GM18526 (cell line): ENCODE results near the gene RNF144B.

Experiments
- POLR2A ChIP-seq: IDR thresholded peaks from 3 replicates; pipeline ENCODE4 v1.6.1; 2011; ENCODE audit not compliant: insufficient read length; ENCODE audit errors: extremely low read depth

The RNF144B gene

DNA sequence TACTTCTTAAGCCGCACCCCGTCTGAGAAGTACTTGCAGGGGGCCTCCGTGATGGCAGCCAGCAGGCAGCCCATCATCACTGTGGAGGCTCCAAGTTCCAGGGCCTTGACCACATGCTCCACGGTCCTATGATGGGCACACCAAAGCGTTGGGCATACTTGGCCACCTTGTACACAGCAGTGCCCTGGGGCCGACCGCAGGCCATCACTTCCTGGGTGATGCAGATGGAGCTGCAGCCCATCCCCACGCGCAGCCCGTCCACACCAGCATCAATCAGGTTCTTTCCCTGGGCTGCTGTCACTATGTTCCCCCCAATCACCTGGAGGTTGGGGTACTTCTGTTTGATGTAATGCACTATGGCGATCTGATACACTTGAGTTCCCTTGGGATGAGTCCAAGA is 19.8 kb upstream of the RNF144B start:
- no peak for TF ChIP-seq POLR2A

DNA sequence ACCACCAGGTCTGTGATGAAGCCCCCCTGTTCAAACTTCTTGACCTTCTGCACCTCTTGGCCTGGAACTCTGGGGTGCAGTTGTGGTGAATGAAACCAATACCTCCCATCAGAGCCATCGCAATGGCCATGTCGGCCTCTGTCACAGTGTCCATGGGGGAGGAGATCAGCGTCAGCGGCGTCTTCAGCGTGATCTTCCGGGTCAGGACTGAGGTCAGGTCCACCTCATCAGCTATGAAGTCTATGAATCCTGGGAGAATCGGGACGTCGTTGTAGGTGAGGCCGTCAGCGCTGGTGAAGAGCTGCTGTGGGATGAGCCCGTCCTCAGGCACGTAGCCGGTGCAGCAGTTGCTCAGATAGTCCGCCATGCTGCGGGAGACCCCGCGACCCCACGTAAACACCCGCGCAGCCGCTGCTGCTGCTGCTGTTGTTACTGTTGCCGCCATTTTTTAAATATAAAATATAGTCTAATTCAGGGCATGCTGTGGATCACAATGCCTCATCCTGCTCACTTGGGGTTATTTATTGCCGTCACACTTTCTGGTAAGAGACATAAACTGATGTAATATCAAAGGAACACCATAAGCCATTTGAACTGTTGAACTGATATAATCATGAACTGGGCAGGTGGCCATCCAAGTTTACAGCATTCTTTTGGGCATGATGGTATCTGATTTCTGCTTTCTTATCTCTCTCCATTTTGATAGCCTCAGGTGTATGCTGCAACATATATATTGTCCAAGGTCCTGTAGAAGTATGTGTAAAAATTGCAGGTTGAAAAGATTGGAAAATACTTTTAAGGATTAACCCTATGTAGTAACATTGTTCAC is 18.7 kb upstream of the RNF144B start:
- no peak for TF ChIP-seq POLR2A

DNA sequence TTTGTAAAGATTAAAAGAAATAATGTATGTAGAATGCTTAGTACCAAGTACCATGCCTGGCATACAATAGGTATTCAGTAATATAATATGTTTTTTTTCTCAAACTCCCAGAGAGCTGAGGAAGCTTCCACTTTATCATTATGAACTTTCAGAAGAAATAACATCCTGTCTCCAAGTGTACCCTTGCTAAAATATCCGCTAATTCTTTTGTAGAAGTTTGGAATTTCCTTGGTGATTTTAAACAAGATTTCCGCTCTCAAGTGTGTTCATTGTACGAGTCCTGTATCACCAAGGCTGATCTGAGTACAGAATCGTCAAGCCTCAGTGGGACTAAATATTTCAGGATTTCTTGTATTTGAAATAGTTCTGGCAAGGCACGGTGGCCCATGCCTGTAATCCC is 16.1 kb upstream of the RNF144B start:
- TF ChIP-seq POLR2A = no peak

- TF ChIP-seq POLR2A = no peak
Observed at GRCh38 chr6:18371656-18372055, 15.5 kb upstream of the RNF144B start.

GRCh38 chr6:18380158-18380836 is 6.9 kb upstream of the RNF144B start:
- TF ChIP-seq POLR2A = no peak

DNA sequence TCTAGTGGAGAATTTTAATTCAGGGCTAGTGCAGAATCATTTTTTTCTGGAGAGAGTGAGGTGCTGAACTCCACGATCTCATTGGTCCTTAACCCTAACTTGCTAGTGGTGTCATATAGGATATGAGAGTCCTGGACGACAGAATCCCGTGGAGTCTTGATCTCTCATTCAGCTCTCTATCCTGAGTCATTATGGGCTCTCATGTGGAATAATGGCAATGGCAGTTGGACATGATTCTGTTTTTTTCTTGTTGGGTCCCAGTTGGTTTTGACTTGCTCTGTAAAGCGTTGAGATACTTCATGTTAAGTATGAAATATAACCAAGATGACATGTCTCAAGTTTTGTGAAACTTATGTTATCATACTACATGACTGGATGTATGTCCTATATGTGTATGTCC is 6.3 kb upstream of the RNF144B start:
- TF ChIP-seq POLR2A = no peak

- TF ChIP-seq POLR2A = no peak
Observed at GRCh38 chr6:18383441-18383840, 3.7 kb upstream of the RNF144B start.

DNA sequence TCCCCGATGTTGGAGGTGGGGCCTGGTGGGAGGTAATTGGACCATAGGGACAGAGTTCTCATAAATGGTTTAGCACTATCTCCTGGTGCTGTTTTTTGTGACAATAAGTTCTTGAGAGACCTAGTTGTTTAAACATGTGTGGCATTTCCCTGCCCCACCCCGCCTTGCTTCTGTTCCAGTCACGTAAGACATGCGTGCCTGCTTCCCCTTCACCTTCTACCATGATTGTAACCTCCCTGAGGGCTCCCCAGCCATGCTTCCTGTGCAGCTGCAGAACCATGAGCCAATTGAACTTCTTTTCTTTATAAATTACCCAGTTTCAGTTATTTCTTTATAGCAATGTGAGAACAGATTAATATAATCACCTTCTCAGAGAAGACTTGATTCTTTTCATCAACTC is 2.5 kb upstream of the RNF144B start:
- no peak for TF ChIP-seq POLR2A

- no peak for TF ChIP-seq POLR2A
Observed at GRCh38 chr6:18386298-18386976, 713 bp upstream of the RNF144B start.

DNA sequence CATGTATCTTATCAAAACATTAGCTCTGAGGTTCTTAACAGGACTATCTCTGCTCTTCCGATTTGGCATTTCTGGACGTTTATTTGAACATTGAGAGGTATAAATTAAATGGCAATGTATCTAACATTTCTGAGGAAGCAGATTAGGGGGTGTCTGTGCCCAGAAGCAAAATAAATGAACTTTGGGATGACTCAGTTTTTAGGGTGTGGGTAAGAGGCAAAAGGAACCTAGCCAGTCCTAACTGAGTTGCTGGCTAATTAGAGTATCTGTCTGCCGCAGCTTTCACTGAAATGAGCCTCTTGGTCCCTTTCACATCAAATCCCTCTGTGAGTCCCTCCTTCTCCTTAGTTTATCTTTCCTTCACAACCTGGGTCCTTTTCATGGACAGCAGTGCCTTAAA is 1.1 kb downstream of the RNF144B start:
- TF ChIP-seq POLR2A = no peak

DNA sequence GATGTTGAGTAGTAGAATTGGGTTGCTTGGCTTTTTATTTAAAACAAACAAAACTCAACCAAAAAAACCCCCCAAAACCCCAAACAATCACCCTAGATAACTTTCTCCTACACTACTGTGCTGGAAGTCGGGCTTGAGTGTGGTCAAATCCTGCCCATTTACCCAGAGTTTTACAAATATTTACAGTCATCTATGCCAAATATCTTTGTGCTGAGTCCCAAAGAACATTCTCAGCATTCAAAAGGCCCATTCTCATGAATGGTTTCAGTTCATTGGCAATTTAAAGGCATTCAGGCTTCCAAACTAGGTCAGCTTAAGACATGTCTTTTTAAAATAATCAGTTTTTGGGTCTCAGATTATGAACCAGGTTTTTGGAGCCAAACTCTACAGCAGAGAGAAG is 1.8 kb downstream of the RNF144B start:
- TF ChIP-seq POLR2A = no peak

- TF ChIP-seq POLR2A = no peak
Observed at GRCh38 chr6:18389479-18389878, 2.3 kb downstream of the RNF144B start.

DNA sequence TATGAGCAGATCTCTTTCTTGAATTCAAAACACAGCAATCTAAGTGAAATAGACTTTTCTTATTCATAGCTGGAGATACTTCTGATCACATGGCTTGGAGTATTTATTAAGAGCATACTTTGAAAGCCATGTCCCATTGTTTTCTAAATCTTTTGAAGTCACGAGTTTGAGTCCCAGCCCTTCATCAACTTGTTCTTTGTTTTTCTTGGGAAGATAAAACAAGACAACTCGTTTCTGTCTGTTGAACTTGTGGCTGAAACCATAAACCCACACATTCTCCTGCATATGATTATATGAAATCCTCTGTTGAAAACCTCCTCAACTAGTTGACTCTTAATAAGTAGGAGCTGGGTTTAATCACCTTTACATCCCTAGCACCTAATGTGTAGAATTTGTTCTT is 3.3 kb downstream of the RNF144B start:
- TF ChIP-seq POLR2A = no peak

- no peak for TF ChIP-seq POLR2A
Observed at GRCh38 chr6:18391023-18391422, 3.9 kb downstream of the RNF144B start.

GRCh38 chr6:18392346-18392877 is 5.3 kb downstream of the RNF144B start:
- no peak for TF ChIP-seq POLR2A

DNA sequence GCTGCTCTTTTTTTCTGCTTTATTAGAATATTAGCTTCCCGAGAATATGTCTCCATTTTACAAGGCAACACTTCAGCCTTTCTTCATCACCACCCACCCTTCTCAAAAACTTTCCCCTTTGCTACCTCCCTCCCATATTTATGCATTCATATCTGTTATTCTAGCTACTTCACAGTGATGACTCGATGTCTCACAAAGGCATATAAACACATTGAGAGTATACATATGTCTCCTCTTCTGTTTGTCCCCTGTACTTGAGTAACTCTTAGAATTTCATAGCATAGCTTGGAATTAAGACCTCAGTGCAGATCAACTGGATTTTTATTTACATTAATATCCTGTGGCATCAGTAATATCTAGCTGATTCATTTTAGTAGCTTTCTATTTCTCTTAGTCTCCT is 6.5 kb downstream of the RNF144B start:
- no peak for TF ChIP-seq POLR2A
